K562 (cell line): ENCODE results near the gene HNRNPDL. TPM values are rescaled to one million over a fixed set of nuclear protein-coding genes. Genes with fewer than 3 reads are reported as not detected.
A peak's percentile ranks its signal among the peaks of the same experiment; 100 is the strongest.

ENCODE experiments used
- COPS2 ChIP-seq: fragments of 450-650 bp; conservative IDR thresholded peaks from 2 replicates; pipeline ENCODE4 v1.6.1; 2016; ENCODE audit warnings: mild to moderate bottlenecking, moderate library complexity
- CREBBP ChIP-seq: IDR thresholded peaks from one replicate; pipeline ENCODE4 v1.6.1; 2012; ENCODE audit warnings: low read depth, mild to moderate bottlenecking, control low read depth, inconsistent platforms, low read length
- CSDE1 ChIP-seq, 2 experiments: fragments of 450-650 bp; IDR thresholded peaks; 2 replicates each; pipeline ENCODE4 v1.6.1; 2016; ENCODE audit warnings: mild to moderate bottlenecking in 1 of 2
- FOXA3 ChIP-seq, 2 experiments: fragments of 450-650 bp in 1 of 2; sonication (generic) in 1 of 2; formaldehyde crosslinking; IDR thresholded peaks in 1 of 2; conservative IDR thresholded peaks in 1 of 2; 2 replicates each; pipeline versions ENCODE4 v1.4.0 to v1.8.0; 2020 to 2022; ENCODE audit warnings: mild to moderate bottlenecking in 2 of 2, missing genetic modification reagents in 1 of 2
- HMGN3 ChIP-seq: IDR thresholded peaks from 2 replicates; pipeline ENCODE4 v1.6.1; 2011; ENCODE audit warnings: borderline replicate concordance, low read depth, mild to moderate bottlenecking, mixed read lengths, low read length; ENCODE audit not compliant: insufficient read length; ENCODE audit errors: extremely low read depth
- HNRNPL ChIP-seq: fragments of 200-400 bp; formaldehyde crosslinking; IDR thresholded peaks from 2 replicates; pipeline ENCODE4 v1.6.1; 2017; ENCODE audit warnings: low read depth, mild to moderate bottlenecking, low read length
- MIER1 ChIP-seq: fragments of 450-650 bp; IDR thresholded peaks from 2 replicates; pipeline ENCODE4 v1.6.1; 2016; ENCODE audit warnings: antibody characterized with exemption, mild to moderate bottlenecking, low read depth
- MXI1 ChIP-seq: IDR thresholded peaks from 2 replicates; pipeline ENCODE4 v1.6.1; 2011; ENCODE audit warnings: low read depth, mild to moderate bottlenecking, improper control_type of control experiment, low read length
- SRSF3 ChIP-seq: fragments of 200-400 bp; formaldehyde crosslinking; IDR thresholded peaks from 2 replicates; pipeline ENCODE4 v1.6.1; 2016; ENCODE audit warnings: mild to moderate bottlenecking, low read length, moderate library complexity; ENCODE audit not compliant: insufficient read depth
- SRSF7 ChIP-seq: fragments of 200-400 bp; formaldehyde crosslinking; optimal IDR thresholded peaks from 2 replicates; pipeline ENCODE3; 2017; ENCODE audit warnings: mild to moderate bottlenecking, low read depth, low read length
- TARDBP ChIP-seq: fragments of 450-650 bp; IDR thresholded peaks from 2 replicates; pipeline ENCODE4 v1.6.1; 2016
- TEAD2 ChIP-seq: fragments of 450-650 bp; IDR thresholded peaks from 2 replicates; pipeline ENCODE4 v1.6.1; 2016; ENCODE audit warnings: missing genetic modification characterization, control low read depth, missing compliant biosample characterization
- ZNF23 ChIP-seq: fragments of 250-450 bp; sonication (Bioruptor Pico); IDR thresholded peaks from 2 replicates; pipeline ENCODE4 v1.4.0; 2020; ENCODE audit warnings: mild to moderate bottlenecking
- ZNF354B ChIP-seq: fragments of 250-450 bp; sonication (Bioruptor Pico); IDR thresholded peaks from 2 replicates; pipeline ENCODE4 v1.4.0; 2020
- ZNF384 ChIP-seq: IDR thresholded peaks from 2 replicates; pipeline ENCODE4 v1.6.1; 2012; ENCODE audit warnings: low read depth, low read length, improper control_type of control experiment
- ZNF717 ChIP-seq: fragments of 250-450 bp; sonication (Bioruptor Pico); IDR thresholded peaks from 2 replicates; pipeline ENCODE4 v1.5.0; 2021
- polyA plus RNA-seq, 8 experiments: library from polyadenylated mRNA; depleted of rRNA in 4 of 8; stranded (reverse) in 5 of 8; unstranded in 3 of 8; fragments of >200 nt; fragmentation: Nextera tagmentation in 2 of 8; fragmentation: Illumina TruSeq in 1 of 8; extraction: Ambion mirVana in 2 of 8; extraction: Trizol in 1 of 8; gene quantifications; 2 replicates each; pipeline versions ENCODE4 v1.2.1 to v1.2.3, GENCODE V29; 2011 to 2014; ENCODE audit warnings: inconsistent platforms in 1 of 8, missing spikeins in 1 of 8
- total RNA-seq, 7 experiments: library from RNA; depleted of rRNA in 6 of 7; stranded (reverse); fragments of >200 nt in 6 of 7; fragmentation: Illumina TruSeq in 2 of 7; extraction: Trizol in 2 of 7; gene quantifications; 2 replicates each; pipeline versions ENCODE4 v1.2.1 to v1.2.3, GENCODE V29; 2011 to 2021; ENCODE audit warnings: low replicate concordance in 1 of 7
- TF ChIP-seq, protein P1 (sequence below): fragments of 250-450 bp; sonication (Bioruptor Pico); IDR thresholded peaks from 2 replicates; pipeline ENCODE4 v1.8.0; 2021; ENCODE audit warnings: moderate library complexity, mild to moderate bottlenecking, inconsistent platforms
- TF ChIP-seq, protein P2 (sequence below): sonication (generic); formaldehyde crosslinking; IDR thresholded peaks from 2 replicates; pipeline ENCODE4 v1.8.0; 2023; ENCODE audit warnings: missing genetic modification reagents, mild to moderate bottlenecking, borderline replicate concordance
- TF ChIP-seq, protein P3 (sequence below): fragments of 450-650 bp; formaldehyde crosslinking; IDR thresholded peaks from 2 replicates; pipeline ENCODE4 v1.4.0; 2020; ENCODE audit warnings: mild to moderate bottlenecking
- TF ChIP-seq, protein P4 (sequence below): fragments of 250-450 bp; sonication (Bioruptor Pico); IDR thresholded peaks from 2 replicates; pipeline ENCODE4 v1.4.0; 2020

Gene HNRNPDL
- total and polyA plus RNA-seq, 9 of the 15 experiments (the other 6 are each of a cell fraction or from before 2014, with no cell fraction given), result 243 to 652 (median 351) TPM

DNA sequence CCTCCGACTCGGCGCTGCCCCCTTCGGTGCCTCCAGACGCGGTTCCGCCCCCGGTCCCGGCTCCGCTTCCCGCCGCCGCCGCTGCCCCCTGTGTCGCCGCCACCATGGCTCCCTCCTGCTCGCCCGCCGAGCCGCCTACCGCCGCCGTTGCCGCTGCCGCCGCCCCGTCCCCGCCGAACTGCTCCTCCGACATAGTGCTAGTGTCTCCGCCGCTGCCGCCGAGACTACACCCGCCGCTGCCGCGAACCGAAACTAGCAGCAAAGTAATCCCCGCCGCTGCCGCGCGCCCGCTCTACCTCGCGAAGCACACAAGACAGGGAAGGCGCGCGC, 56.8 kb downstream of the HNRNPDL start (continued):
- TF ChIP-seq, protein P1, sequence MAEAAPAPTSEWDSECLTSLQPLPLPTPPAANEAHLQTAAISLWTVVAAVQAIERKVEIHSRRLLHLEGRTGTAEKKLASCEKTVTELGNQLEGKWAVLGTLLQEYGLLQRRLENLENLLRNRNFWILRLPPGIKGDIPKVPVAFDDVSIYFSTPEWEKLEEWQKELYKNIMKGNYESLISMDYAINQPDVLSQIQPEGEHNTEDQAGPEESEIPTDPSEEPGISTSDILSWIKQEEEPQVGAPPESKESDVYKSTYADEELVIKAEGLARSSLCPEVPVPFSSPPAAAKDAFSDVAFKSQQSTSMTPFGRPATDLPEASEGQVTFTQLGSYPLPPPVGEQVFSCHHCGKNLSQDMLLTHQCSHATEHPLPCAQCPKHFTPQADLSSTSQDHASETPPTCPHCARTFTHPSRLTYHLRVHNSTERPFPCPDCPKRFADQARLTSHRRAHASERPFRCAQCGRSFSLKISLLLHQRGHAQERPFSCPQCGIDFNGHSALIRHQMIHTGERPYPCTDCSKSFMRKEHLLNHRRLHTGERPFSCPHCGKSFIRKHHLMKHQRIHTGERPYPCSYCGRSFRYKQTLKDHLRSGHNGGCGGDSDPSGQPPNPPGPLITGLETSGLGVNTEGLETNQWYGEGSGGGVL (CRISPR knock-in tag), result no peak
- no peak for TF ChIP-seq ZNF354B
- no peak for TF ChIP-seq TARDBP
- no peak for TF ChIP-seq COPS2
- no peak for TF ChIP-seq HMGN3
- TF ChIP-seq FOXA3 (CRISPR knock-in tag; conservative IDR thresholded peaks at IDR 0.05 in 1 of 2, IDR thresholded peaks at IDR 0.05 in 1 of 2), result 0 out of 4 replicates have a peak, but pooled peaks of 1 of the 2 experiments have one; percentile 43
- no peak for TF ChIP-seq CREBBP
- no peak for TF ChIP-seq SRSF7
- TF ChIP-seq MXI1, result no peak
- TF ChIP-seq CSDE1 (IDR thresholded peaks at IDR 0.05), result no peak
- TF ChIP-seq, protein P2, sequence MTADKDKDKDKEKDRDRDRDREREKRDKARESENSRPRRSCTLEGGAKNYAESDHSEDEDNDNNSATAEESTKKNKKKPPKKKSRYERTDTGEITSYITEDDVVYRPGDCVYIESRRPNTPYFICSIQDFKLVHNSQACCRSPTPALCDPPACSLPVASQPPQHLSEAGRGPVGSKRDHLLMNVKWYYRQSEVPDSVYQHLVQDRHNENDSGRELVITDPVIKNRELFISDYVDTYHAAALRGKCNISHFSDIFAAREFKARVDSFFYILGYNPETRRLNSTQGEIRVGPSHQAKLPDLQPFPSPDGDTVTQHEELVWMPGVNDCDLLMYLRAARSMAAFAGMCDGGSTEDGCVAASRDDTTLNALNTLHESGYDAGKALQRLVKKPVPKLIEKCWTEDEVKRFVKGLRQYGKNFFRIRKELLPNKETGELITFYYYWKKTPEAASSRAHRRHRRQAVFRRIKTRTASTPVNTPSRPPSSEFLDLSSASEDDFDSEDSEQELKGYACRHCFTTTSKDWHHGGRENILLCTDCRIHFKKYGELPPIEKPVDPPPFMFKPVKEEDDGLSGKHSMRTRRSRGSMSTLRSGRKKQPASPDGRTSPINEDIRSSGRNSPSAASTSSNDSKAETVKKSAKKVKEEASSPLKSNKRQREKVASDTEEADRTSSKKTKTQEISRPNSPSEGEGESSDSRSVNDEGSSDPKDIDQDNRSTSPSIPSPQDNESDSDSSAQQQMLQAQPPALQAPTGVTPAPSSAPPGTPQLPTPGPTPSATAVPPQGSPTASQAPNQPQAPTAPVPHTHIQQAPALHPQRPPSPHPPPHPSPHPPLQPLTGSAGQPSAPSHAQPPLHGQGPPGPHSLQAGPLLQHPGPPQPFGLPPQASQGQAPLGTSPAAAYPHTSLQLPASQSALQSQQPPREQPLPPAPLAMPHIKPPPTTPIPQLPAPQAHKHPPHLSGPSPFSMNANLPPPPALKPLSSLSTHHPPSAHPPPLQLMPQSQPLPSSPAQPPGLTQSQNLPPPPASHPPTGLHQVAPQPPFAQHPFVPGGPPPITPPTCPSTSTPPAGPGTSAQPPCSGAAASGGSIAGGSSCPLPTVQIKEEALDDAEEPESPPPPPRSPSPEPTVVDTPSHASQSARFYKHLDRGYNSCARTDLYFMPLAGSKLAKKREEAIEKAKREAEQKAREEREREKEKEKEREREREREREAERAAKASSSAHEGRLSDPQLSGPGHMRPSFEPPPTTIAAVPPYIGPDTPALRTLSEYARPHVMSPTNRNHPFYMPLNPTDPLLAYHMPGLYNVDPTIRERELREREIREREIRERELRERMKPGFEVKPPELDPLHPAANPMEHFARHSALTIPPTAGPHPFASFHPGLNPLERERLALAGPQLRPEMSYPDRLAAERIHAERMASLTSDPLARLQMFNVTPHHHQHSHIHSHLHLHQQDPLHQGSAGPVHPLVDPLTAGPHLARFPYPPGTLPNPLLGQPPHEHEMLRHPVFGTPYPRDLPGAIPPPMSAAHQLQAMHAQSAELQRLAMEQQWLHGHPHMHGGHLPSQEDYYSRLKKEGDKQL (CRISPR knock-in tag), result no peak
- no peak for TF ChIP-seq MIER1
- TF ChIP-seq, protein P3, sequence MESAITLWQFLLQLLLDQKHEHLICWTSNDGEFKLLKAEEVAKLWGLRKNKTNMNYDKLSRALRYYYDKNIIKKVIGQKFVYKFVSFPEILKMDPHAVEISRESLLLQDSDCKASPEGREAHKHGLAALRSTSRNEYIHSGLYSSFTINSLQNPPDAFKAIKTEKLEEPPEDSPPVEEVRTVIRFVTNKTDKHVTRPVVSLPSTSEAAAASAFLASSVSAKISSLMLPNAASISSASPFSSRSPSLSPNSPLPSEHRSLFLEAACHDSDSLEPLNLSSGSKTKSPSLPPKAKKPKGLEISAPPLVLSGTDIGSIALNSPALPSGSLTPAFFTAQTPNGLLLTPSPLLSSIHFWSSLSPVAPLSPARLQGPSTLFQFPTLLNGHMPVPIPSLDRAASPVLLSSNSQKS, result no peak
- TF ChIP-seq ZNF23, result no peak
- no peak for TF ChIP-seq TEAD2
- TF ChIP-seq, protein P4, sequence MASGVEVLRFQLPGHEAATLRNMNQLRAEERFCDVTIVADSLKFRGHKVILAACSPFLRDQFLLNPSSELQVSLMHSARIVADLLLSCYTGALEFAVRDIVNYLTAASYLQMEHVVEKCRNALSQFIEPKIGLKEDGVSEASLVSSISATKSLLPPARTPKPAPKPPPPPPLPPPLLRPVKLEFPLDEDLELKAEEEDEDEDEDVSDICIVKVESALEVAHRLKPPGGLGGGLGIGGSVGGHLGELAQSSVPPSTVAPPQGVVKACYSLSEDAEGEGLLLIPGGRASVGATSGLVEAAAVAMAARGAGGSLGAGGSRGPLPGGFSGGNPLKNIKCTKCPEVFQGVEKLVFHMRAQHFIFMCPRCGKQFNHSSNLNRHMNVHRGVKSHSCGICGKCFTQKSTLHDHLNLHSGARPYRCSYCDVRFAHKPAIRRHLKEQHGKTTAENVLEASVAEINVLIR, result no peak
- TF ChIP-seq HNRNPL, result peak; percentile 40; the same call in 1 of the 2 replicates
- TF ChIP-seq ZNF717, result 0 out of 2 replicates have a peak, but pooled peaks have one; percentile 50
- TF ChIP-seq ZNF384, result no peak
- peak; percentile 89; the same call in 1 of the 2 replicates for TF ChIP-seq SRSF3
